LNCaP clone FGC (cell line): ENCODE results near the gene LRRC43.

Experiments used
- DNase-seq: peaks from one replicate; pipeline ENCODE4 v3.0.0-alpha.2; 2011; ENCODE audit warnings: low read depth
- H3K4me3 ChIP-seq: 2 replicates; pipeline ENCODE4 v1.5.1; 2011; ENCODE audit warnings: mild to moderate bottlenecking, low read depth, low read length, control low read depth
- TF ChIP-seq, protein P1 (sequence below): IDR thresholded peaks from 2 replicates; pipeline ENCODE4 v1.5.1; 2012; ENCODE audit warnings: mild to moderate bottlenecking; ENCODE audit not compliant: control insufficient read depth, insufficient read depth; ENCODE audit errors: extremely low read depth

LRRC43 gene

DNA sequence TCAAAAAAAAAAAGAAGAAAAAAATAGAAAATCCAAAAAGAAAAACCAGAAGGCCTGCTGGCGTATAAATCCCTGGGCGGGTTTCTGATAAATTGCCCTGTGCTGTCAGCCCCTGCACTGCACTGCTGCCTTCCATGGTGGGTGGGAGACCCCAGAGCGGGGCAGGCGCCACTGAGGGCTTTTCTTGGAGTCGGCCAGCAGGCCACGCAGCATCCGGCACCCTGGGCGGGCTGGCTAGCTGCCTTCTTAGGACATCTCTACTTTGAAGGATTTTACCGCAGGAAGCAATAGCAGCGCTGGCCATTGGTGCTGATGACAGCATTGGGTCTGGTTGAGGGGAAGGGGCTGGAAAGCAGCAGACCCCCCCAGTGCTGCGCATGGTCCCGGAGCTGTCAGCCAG lies 38.0 kb upstream of the LRRC43 start:
- no peak for DNase-seq
- no peak overlapping the region for H3K4me3 ChIP-seq
- TF ChIP-seq, protein P1, sequence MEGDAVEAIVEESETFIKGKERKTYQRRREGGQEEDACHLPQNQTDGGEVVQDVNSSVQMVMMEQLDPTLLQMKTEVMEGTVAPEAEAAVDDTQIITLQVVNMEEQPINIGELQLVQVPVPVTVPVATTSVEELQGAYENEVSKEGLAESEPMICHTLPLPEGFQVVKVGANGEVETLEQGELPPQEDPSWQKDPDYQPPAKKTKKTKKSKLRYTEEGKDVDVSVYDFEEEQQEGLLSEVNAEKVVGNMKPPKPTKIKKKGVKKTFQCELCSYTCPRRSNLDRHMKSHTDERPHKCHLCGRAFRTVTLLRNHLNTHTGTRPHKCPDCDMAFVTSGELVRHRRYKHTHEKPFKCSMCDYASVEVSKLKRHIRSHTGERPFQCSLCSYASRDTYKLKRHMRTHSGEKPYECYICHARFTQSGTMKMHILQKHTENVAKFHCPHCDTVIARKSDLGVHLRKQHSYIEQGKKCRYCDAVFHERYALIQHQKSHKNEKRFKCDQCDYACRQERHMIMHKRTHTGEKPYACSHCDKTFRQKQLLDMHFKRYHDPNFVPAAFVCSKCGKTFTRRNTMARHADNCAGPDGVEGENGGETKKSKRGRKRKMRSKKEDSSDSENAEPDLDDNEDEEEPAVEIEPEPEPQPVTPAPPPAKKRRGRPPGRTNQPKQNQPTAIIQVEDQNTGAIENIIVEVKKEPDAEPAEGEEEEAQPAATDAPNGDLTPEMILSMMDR: no peak

DNA sequence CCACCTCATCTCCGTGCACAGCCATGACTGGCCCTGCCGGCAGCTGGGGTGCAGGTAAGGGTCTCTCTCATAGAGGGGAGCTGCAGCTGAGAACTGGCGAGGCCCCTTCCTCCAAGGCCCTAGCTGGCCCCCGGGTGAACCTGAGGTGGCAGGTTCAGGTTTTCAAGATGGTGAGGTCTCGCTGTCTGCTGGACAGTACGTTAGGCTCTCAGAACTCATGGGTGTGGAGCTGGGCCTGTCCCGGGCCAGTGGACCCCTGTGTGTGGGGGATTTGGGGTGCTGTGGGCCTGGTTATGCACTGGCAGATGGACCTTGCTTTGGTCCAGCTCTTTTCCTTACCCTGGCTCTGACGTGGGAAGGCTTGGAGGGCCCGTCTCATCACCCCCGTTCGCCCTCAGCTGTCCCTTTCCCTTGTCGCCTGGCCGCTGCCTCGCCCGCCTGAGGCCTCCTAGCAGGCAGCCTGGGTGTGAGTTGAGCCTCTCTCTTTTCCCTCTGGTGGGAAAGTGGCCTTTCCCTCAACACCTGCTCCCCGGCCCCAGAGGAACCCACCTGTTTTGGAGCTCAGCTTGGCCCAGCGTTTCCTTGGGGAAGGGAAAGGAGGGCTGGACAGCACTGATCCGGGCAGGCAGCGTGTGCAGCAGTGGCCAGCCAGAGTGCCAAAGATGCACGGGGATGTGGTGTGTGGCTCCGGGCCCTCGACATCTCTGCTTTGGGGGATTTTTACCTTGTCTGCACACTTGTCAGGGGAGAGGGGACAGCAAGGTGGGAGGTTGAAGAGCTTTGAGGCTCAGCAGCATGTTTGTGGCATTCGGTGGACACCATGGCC lies 37.2 kb upstream of the LRRC43 start:
- TF ChIP-seq, protein P1: no peak
- H3K4me3 ChIP-seq: no peak overlapping the region
- no peak for DNase-seq

DNA sequence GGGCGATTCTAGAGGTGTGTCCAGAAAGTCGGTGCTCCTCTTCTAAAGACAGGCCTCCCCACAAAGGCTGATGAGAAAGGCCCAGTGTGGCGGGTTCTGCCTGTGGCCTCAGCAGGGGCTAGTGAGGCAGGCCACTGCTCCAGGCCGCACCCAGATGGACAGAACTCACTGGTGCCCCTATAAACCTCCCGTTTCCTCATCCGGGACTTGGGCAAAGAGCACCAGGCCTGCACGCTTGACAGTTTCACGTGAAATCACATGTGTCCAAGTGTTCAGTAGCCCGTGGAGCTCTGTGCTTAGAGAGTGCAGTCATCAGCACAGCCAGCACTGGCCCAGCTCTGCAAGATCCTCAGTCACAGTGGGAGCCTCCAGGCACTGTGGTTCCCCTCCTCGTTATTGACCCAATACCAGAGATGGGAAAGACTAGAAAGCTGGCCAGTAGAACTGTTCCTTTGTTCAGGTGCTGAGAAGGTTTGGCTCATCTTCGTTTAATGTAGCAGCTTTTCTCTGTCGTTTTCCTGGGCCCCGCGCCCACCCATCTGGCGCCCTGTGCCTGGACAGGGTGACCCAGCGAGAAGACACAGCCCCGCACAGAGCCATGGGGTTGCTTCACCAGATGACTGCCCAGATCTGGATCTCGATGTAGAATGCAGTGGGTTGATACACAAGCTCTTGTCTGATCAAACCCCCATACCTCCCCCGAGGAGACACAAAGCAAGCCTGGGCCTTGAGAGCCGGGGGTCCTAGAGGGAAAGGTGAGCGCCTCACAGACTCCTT lies 35.2 kb upstream of the LRRC43 start:
- DNase-seq: no peak
- TF ChIP-seq, protein P1: no peak
- no peak overlapping the region for H3K4me3 ChIP-seq

DNA sequence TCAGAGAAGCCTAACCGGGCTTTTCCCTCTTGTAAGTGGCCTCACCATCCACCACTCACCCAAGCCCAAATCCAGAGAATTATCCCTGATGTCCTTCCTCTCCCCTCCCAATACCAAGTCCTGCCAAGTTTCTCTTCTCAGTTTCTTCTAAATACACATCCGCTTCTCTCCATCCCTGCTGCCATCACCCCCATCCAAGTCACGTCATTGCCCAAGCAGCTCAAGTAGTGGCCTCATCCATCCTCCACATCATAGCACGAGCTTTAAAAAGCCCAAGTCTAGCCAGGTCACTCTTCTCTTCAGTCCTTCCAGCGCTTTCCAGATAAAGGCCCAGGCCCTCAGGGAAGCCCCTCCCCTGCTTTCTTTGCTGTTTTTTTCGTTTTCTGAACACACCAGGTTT lies 34.3 kb upstream of the LRRC43 start:
- no peak overlapping the region for H3K4me3 ChIP-seq
- no peak for DNase-seq
- TF ChIP-seq, protein P1: 0 out of 2 replicates have a peak, but pooled peaks have one; percentile 0

DNA sequence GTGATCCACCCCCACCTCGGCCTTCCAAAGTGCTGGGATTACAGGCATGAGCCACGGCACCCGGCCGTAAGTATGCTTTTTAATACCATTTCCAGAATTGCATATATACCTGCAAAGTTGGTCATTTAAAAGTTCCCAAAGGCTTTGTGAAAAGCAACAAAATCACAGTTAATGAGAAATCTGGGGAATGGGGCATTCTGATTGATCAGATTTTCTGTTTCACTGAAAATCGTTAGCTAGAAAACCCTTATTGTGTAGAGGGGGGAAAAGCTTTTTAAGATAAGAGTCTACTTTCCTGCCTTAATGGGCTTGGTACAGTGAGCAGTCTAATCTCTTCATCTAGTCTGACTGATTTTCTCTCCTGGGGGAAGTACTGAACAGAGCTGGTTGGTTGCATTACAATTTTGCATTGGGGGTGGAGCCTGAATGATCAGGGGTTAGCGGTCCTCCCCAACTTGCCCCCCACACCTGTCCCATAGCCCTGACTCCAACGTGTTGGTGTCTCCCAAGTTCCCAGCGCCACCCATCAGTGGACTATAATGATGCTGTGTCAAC lies 32.7 kb upstream of the LRRC43 start:
- TF ChIP-seq, protein P1: no peak
- no peak for DNase-seq
- no peak overlapping the region for H3K4me3 ChIP-seq

DNA sequence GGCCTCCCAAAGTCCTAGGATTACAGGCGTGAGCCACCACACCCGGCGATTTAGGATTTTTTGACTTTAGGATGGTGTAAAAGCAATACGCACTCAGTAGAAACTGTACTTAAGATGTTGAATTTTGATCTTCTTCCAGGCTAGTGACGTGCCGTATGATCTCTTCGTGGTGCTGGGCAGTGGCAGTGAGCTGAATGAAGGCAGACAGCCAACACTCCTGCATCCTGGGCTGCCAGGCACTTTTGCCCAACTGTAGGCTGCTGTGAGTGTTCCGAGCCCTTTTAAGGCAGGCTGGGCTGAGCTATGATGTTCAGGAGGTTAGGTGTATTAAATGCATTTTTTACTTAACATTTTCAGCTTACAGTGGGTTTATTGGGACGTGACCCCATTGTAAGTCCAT lies 30.2 kb upstream of the LRRC43 start:
- TF ChIP-seq, protein P1: no peak
- no peak overlapping the region for H3K4me3 ChIP-seq
- DNase-seq: no peak
